GM23338 (cell line): Measurements from ENCODE around the gene DLGAP4. TPM values are rescaled to one million over a fixed set of nuclear protein-coding genes. Genes with fewer than 3 reads are reported as not detected.

Experiments used
- ATAC-seq: fragments of 200-7000 bp; cut with Tn5 transposase; 3 replicates; pipeline ENCODE4 v1.9.1; 2020
- DNase-seq: peaks from one replicate; pipeline ENCODE4 v3.0.0-alpha.2; 2015; ENCODE audit warnings: low spot score
- H2AFZ ChIP-seq: fragments of 200-600 bp; sonication (generic); 2 replicates; pipeline ENCODE4 v1.8.0; 2016; ENCODE audit warnings: antibody characterized with exemption, mild to moderate bottlenecking, moderate library complexity
- H3F3A ChIP-seq: fragments of 200-600 bp; sonication (generic); replicated peaks from 2 replicates; pipeline ENCODE4 v1.8.0; 2017; ENCODE audit warnings: antibody characterized with exemption, mixed run types, low read depth
- H3K27ac ChIP-seq: fragments of 200-600 bp; sonication (generic); 2 replicates; pipeline ENCODE4 v1.6.1; 2016; ENCODE audit warnings: low read depth
- H3K27me3 ChIP-seq: fragments of 200-600 bp; sonication (generic); 2 replicates; pipeline ENCODE4 v1.8.0; 2016; ENCODE audit warnings: mild to moderate bottlenecking, mixed run types, moderate library complexity; ENCODE audit not compliant: insufficient read depth
- H3K36me3 ChIP-seq: fragments of 200-600 bp; sonication (generic); 2 replicates; pipeline ENCODE4 v1.8.0; 2016; ENCODE audit warnings: mild to moderate bottlenecking; ENCODE audit not compliant: insufficient read depth
- H3K4me1 ChIP-seq: fragments of 200-600 bp; sonication (generic); 2 replicates; pipeline ENCODE4 v1.8.0; 2016; ENCODE audit warnings: mild to moderate bottlenecking, moderate library complexity; ENCODE audit not compliant: insufficient read depth
- H3K4me2 ChIP-seq: fragments of 200-600 bp; sonication (generic); 2 replicates; pipeline ENCODE4 v1.7.1; 2017; ENCODE audit warnings: mixed run types
- H3K4me3 ChIP-seq: fragments of 200-600 bp; sonication (generic); 2 replicates; pipeline ENCODE4 v1.6.1; 2016; ENCODE audit warnings: mixed run types
- H3K79me2 ChIP-seq: fragments of 200-600 bp; sonication (generic); replicated peaks from 2 replicates; pipeline ENCODE4 v1.8.0; 2017; ENCODE audit warnings: mild to moderate bottlenecking; ENCODE audit not compliant: insufficient read depth
- H3K9me2 ChIP-seq: fragments of 200-600 bp; sonication (generic); 2 replicates; pipeline ENCODE4 v1.8.0; 2017; ENCODE audit not compliant: insufficient read depth
- H4K20me1 ChIP-seq: fragments of 200-600 bp; sonication (generic); replicated peaks from 2 replicates; pipeline ENCODE4 v1.8.0; 2017; ENCODE audit warnings: mild to moderate bottlenecking; ENCODE audit not compliant: insufficient read depth
- H3K27ac Mint-ChIP-seq: 2 replicates; pipeline ENCODE4 v1.8.0; 2020; ENCODE audit warnings: inconsistent platforms, mild to moderate bottlenecking, moderate library complexity, mixed read lengths
- H3K27me3 Mint-ChIP-seq: 3 replicates; pipeline ENCODE4 v1.8.0; 2022; ENCODE audit warnings: low read depth, mild to moderate bottlenecking, moderate library complexity, mixed read lengths, inconsistent platforms; ENCODE audit not compliant: insufficient read depth, poor library complexity
- H3K36me3 Mint-ChIP-seq: 3 replicates; pipeline ENCODE4 v1.8.0; 2021; ENCODE audit warnings: low read depth, mild to moderate bottlenecking, inconsistent platforms, moderate library complexity, mixed read lengths
- H3K4me1 Mint-ChIP-seq: 3 replicates; pipeline ENCODE4 v1.8.0; 2020; ENCODE audit warnings: mild to moderate bottlenecking, inconsistent platforms, mixed read lengths
- H3K4me3 Mint-ChIP-seq: 3 replicates; pipeline ENCODE4 v1.8.0; 2021; ENCODE audit warnings: moderate library complexity, mild to moderate bottlenecking, inconsistent platforms, mixed read lengths
- H3K9me3 Mint-ChIP-seq: 3 replicates; pipeline ENCODE4 v1.8.0; 2020; ENCODE audit warnings: moderate library complexity, mild to moderate bottlenecking, inconsistent platforms, mixed read lengths
- CREB1 ChIP-seq: fragments of 250-450 bp; sonication (Bioruptor Pico); IDR thresholded peaks from 2 replicates; pipeline ENCODE4 v1.5.0; 2020; ENCODE audit warnings: low read depth, mild to moderate bottlenecking, moderate library complexity
- NANOG ChIP-seq: IDR thresholded peaks from 2 replicates; pipeline ENCODE4 v1.6.1; 2016; ENCODE audit warnings: antibody characterized with exemption, borderline replicate concordance
- ZNF114 ChIP-seq: fragments of 250-450 bp; sonication (Bioruptor Pico); IDR thresholded peaks from 2 replicates; pipeline ENCODE4 v1.5.0; 2020; ENCODE audit warnings: mild to moderate bottlenecking, moderate library complexity
- ZNF331 ChIP-seq: fragments of 250-450 bp; sonication (Bioruptor Pico); IDR thresholded peaks from 2 replicates; pipeline ENCODE4 v1.5.0; 2020; ENCODE audit warnings: low read depth, mild to moderate bottlenecking, moderate library complexity
- ZNF462 ChIP-seq: fragments of 250-450 bp; sonication (Bioruptor Pico); IDR thresholded peaks from 2 replicates; pipeline ENCODE4 v1.5.0; 2020; ENCODE audit warnings: mild to moderate bottlenecking, moderate library complexity
- polyA plus RNA-seq: library from polyadenylated mRNA; unstranded; fragments of >200 nt; fragmentation: Nextera tagmentation; extraction: Ambion mirVana; gene quantifications from 2 replicates; pipeline ENCODE4 v1.2.1, GENCODE V29; 2016
- total RNA-seq: library from RNA; depleted of rRNA; stranded (reverse); fragments of >200 nt; shearing (Covaris generic); gene quantifications from 2 replicates; pipeline ENCODE4 v1.2.3, GENCODE V29; 2014

The DLGAP4 gene
- total and polyA plus RNA-seq, 2 experiments from 2014 or later = 46.1 to 52.2 TPM

GRCh38 chr20:36569847-36570429 lies 263.8 kb downstream of the DLGAP4 start:
- peaks cover 33% of the 10 kb centered on the region for H3K4me1 Mint-ChIP-seq

More at GRCh38 chr20:36569847-36570429, 263.8 kb downstream of the DLGAP4 start:
- DNase-seq (no peak), ATAC-seq (no peak)
- H3K27me3 Mint-ChIP-seq = peaks cover 16% of the 10 kb centered on the region
- no peaks in the 10 kb centered on the region for H3K36me3 ChIP-seq
- no peaks in the 10 kb centered on the region for H3K9me2 ChIP-seq
- peaks cover 34% of the 10 kb centered on the region for H3K79me2 ChIP-seq
- H3K4me2 ChIP-seq = peak overlapping the region; percentile 81; the same call in 1 of the 2 replicates
- peaks cover 26% of the 10 kb centered on the region for H3K4me1 ChIP-seq
- H3K27ac ChIP-seq = 0 out of 2 replicates have a peak overlapping the region, but pooled peaks have one; percentile 9
- H3K36me3 Mint-ChIP-seq = peaks cover 23% of the 10 kb centered on the region
- H3K4me3 ChIP-seq = 0 out of 2 replicates have a peak overlapping the region, but pooled peaks have one; percentile 19
- TF ChIP-seq ZNF331 (CRISPR knock-in tag) = no peak
- no peak for TF ChIP-seq CREB1 (CRISPR knock-in tag)
- no peak for TF ChIP-seq ZNF114 (CRISPR knock-in tag)
- no peak for TF ChIP-seq NANOG
- TF ChIP-seq ZNF462 (CRISPR knock-in tag) = no peak
- peaks cover 6% of the 10 kb centered on the region; the same call in 1 of the 2 replicates for H3F3A ChIP-seq
- no peaks in the 10 kb centered on the region for H3K27me3 ChIP-seq
- 0 out of 3 replicates have a peak overlapping the region, but pooled peaks have one; percentile 6 for H3K4me3 Mint-ChIP-seq
- no peak overlapping the region for H2AFZ ChIP-seq
- no peaks in the 10 kb centered on the region for H4K20me1 ChIP-seq
- peak overlapping the region; percentile 54; the same call in 1 of the 2 replicates for H3K27ac Mint-ChIP-seq
- peaks cover 6% of the 10 kb centered on the region for H3K9me3 Mint-ChIP-seq
